Heart left ventricle (tissue), 16 donors: ENCODE results near the gene VPREB3. TPM values are rescaled to one million over a fixed set of nuclear protein-coding genes. Genes with fewer than 3 reads are reported as not detected.

Experiments
- ATAC-seq, 4 donors: fragments of 200-7000 bp; cut with Tn5 transposase; one replicate each; pipeline ENCODE4 v1.9.1; 2020 to 2022; ENCODE audit warnings: moderate library complexity in 4 of 4, mild to moderate bottlenecking in 3 of 4, moderate number of reproducible peaks in 1 of 4
- DNase-seq, 5 donors: peaks; one replicate each; pipeline ENCODE4 v3.0.0-alpha.2; 2020
- H3K27ac ChIP-seq, 12 donors: fragments of 200-600 bp; sonication (generic) in 4 of 12; one replicate each; pipeline versions ENCODE4 v1.5.0 to v1.8.0; 2016 to 2022; ENCODE audit warnings: mild to moderate bottlenecking in 2 of 12
- H3K27me3 ChIP-seq, 9 donors: fragments of 200-600 bp; sonication (generic) in 2 of 9; one replicate each; pipeline versions ENCODE4 v1.5.1 to v1.8.0; 2016 to 2022; ENCODE audit warnings: mild to moderate bottlenecking in 3 of 9
- H3K36me3 ChIP-seq, 9 donors: fragments of 200-600 bp; sonication (generic) in 2 of 9; one replicate each; pipeline versions ENCODE4 v1.5.0 to v1.8.0; 2018 to 2022; ENCODE audit warnings: mild to moderate bottlenecking in 2 of 9
- H3K4me1 ChIP-seq, 12 donors: fragments of 200-600 bp; sonication (generic) in 4 of 12; one replicate each; pipeline versions ENCODE4 v1.5.0 to v1.8.0; 2016 to 2022; ENCODE audit warnings: mild to moderate bottlenecking in 3 of 12
- H3K4me3 ChIP-seq, 12 donors: fragments of 200-600 bp; sonication (generic) in 4 of 12; one replicate each; pipeline versions ENCODE4 v1.5.0 to v1.8.0; 2017 to 2022; ENCODE audit warnings: mild to moderate bottlenecking in 9 of 12, moderate library complexity in 4 of 12
- H3K9me3 ChIP-seq, 12 donors: fragments of 200-600 bp; sonication (generic) in 4 of 12; one replicate each; pipeline versions ENCODE4 v1.5.0 to v1.8.0; 2016 to 2022; ENCODE audit warnings: mild to moderate bottlenecking in 1 of 12
- CTCF ChIP-seq, 12 donors: fragments of 200-600 bp; sonication (generic) in 4 of 12; IDR thresholded peaks; one replicate each; pipeline versions ENCODE4 v1.5.0 to v1.8.0; 2018 to 2022; ENCODE audit warnings: antibody characterized with exemption in 12 of 12, mild to moderate bottlenecking in 5 of 12
- POLR2A ChIP-seq, 2 donors: fragments of 450-650 bp; IDR thresholded peaks; one replicate each; pipeline ENCODE4 v1.6.1; 2017; ENCODE audit warnings: antibody characterized with exemption in 2 of 2, mild to moderate bottlenecking in 2 of 2, moderate library complexity in 2 of 2
- WGBS, 4 donors: extraction: QIAGEN DNeasy Blood & Tissue Kit in 2 of 4; methylation state at CpG; one replicate each; pipeline versions ENCODE4 v1.1.5 to v1.1.7; 2013 to 2018; 5-methylcytosine and 5-hydroxymethylcytosine counted together
- intact Hi-C, 10 donors: fragments of 100-400 bp; cut with DNase I; formaldehyde crosslinking; loops; one replicate each; pipeline versions ENCODE4 v1.11.1 to v1.14.2; 2022
- polyA plus RNA-seq, 2 donors: library from polyadenylated mRNA; stranded (reverse); fragments of 200-250 nt; gene quantifications; one replicate each; pipeline ENCODE4 v1.2.3, GENCODE V29; 2013
- total RNA-seq, 9 donors: library from RNA; depleted of rRNA in 2 of 9; stranded (reverse); fragments of >200 nt in 2 of 9; fragmentation: NEBNext Ultra II Directional in 3 of 9; extraction: Animal tissue kit (Norgen Biotek cat#: 25700) in 3 of 9; gene quantifications; one replicate each; pipeline versions ENCODE4 v1.1.0 to v1.2.4, GENCODE V29; 2016 to 2023
- donor health status: ischemic (EF 13 %, LVEDD 7.1; RV severe dilation, severe dysfunction).
- donor health status: healthy with polysubstance abuse.
- donor health status: DM: no; HTN: yes; CAD: no.
- donor health status: DM: no; HTN: no; CAD: no.
- donor health status: ischemic (EF 25% LVEDD 6.9; RV normal size, moderate dysfunction).
- donor health status: ischemic (EF 25% LVEDD 5.7; RV mildly dilated, moderate dysfunction).
- donor health status: healthy.
- donor health status: DM: yes; HTN: yes; CAD: no.
- donor health status: ischemic (EF 35%, LVEDD 5.7; RV mildly dilated, moderate dysfunction).
- donor health status: nonischemic (EF 11% LVEDD 7.7; RV severe dilation, severe dysfunction).
- donor health status: DM: yes; HTN: yes; CAD: no.
- donor health status: PGD.
- donor health status: ischemic (EF 29% LVEDD 5.4; RV normal size, mild dysfunction).
- donor health status: nonischemic (EF 23%, LVEDD 6.1; RV moderate dilation, normal function).

The VPREB3 gene
- total and polyA plus RNA-seq, 11 donors, result 0.63 to 3.2 (median 0.77) TPM; not detected in 3

GRCh38 chr22:23755711-23756110 lies 1.5 kb upstream of the VPREB3 start:
- H3K36me3 ChIP-seq, result no peaks in the 10 kb centered on the region
- no peak overlapping the region for H3K27ac ChIP-seq
- no peak overlapping the region for H3K4me3 ChIP-seq
- no peaks in the 10 kb centered on the region for H3K27me3 ChIP-seq
- H3K4me1 ChIP-seq, result peaks cover 0 to 10% (median 1%) of the 10 kb centered on the region in 12 donors
- ATAC-seq (no peak), DNase-seq (no peak)
- no peaks in the 10 kb centered on the region for H3K9me3 ChIP-seq
- 82 to 91% (median 85%) methylated on average over 8 of the region's 8 CpGs for WGBS, 4 donors
- TF ChIP-seq CTCF (IDR thresholded peaks at IDR 0.05) (no peak), POLR2A (IDR thresholded peaks at IDR 0.05) (no peak)
- intact Hi-C loops, result no loop called here

- peaks cover 0 to 15% (median 7%) of the 10 kb centered on the region in 12 donors for H3K4me1 ChIP-seq
- TF ChIP-seq CTCF (IDR thresholded peaks at IDR 0.05) (no peak), POLR2A (IDR thresholded peaks at IDR 0.05) (no peak)
- WGBS, 4 donors, result 66 to 68% (median 67%) methylated on average over 6 of the region's 6 CpGs
- no peak for ATAC-seq
- H3K27ac ChIP-seq, result no peak overlapping the region
- no peak overlapping the region for H3K4me3 ChIP-seq
- H3K9me3 ChIP-seq, result no peaks in the 10 kb centered on the region
- no peaks in the 10 kb centered on the region for H3K36me3 ChIP-seq
- no peaks in the 10 kb centered on the region for H3K27me3 ChIP-seq
- no peak for DNase-seq
- intact Hi-C loops, result loop anchor here in 1 of 10 donors (5.0 kb wide), 1 partner anchor 38 kb away; no protein-coding TSS in a partner anchor
These were observed 883 bp upstream of the VPREB3 start for GRCh38 chr22:23754980-23755636.

- no peaks in the 10 kb centered on the region for H3K9me3 ChIP-seq
- no peak overlapping the region for H3K4me3 ChIP-seq
- TF ChIP-seq POLR2A (IDR thresholded peaks at IDR 0.05), result no peak
- no peak for TF ChIP-seq CTCF (IDR thresholded peaks at IDR 0.05)
- peaks cover 0 to 22% (median 8%) of the 10 kb centered on the region in 12 donors for H3K4me1 ChIP-seq
- no peaks in the 10 kb centered on the region for H3K36me3 ChIP-seq
- peak in 1 of 5 donors; percentile 19 for DNase-seq
- 76 to 95% (median 78%) methylated on average over 2 of the region's 2 CpGs for WGBS, 4 donors
- no peak for ATAC-seq
- H3K27ac ChIP-seq, result no peak overlapping the region
- no peaks in the 10 kb centered on the region for H3K27me3 ChIP-seq
- intact Hi-C loops, result loop anchor here in 1 of 10 donors (5.0 kb wide), 1 partner anchor 36 kb away; no protein-coding TSS in a partner anchor
These were observed 840 bp downstream of the VPREB3 start for GRCh38 chr22:23753385-23753784.

GRCh38 chr22:23752750-23753149 lies 1.5 kb downstream of the VPREB3 start:
- Histone ChIP-seq H3K9me3 (no peaks in the 10 kb centered on the region), H3K4me3 (no peak overlapping the region), H3K27me3 (no peaks in the 10 kb centered on the region), H3K4me1 (peaks cover 0 to 22% (median 8%) of the 10 kb centered on the region in 12 donors), H3K27ac (no peak overlapping the region), H3K36me3 (no peaks in the 10 kb centered on the region)
- DNase-seq (peak in 1 of 5 donors; percentile 44), ATAC-seq (no peak)
- 91 to 95% (median 93%) methylated on average over 13 to 16 of the region's 16 CpGs for WGBS, 4 donors
- intact Hi-C loops, result loop anchor here in 1 of 10 donors (5.0 kb wide), 1 partner anchor 35 kb away; no protein-coding TSS in a partner anchor
- TF ChIP-seq POLR2A (IDR thresholded peaks at IDR 0.05) (no peak), CTCF (IDR thresholded peaks at IDR 0.05) (no peak)
